GM12892 (cell line): ENCODE data around the gene ENOX1.

ENCODE experiments used
- POLR2A ChIP-seq: IDR thresholded peaks from 2 replicates; pipeline ENCODE4 v1.6.1; 2011; ENCODE audit warnings: low read depth, low read length, control low read depth
- POLR2AphosphoS5 ChIP-seq: IDR thresholded peaks from 2 replicates; pipeline ENCODE4 v1.6.1; 2011; ENCODE audit warnings: low read depth, low read length, control low read depth
- TAF1 ChIP-seq: IDR thresholded peaks from 2 replicates; pipeline ENCODE4 v1.6.1; 2011; ENCODE audit warnings: low read depth, mild to moderate bottlenecking, control low read depth, low read length, borderline replicate concordance

GRCh38 chr13:43529796-43530195, 257.0 kb downstream of the ENOX1 start:
- no peak for TF ChIP-seq TAF1
- no peak for TF ChIP-seq POLR2A
- TF ChIP-seq POLR2AphosphoS5, result no peak
